ENCODE measurements around the gene EPB41L4A. TPM values are rescaled to one million over a fixed set of nuclear protein-coding genes. Genes with fewer than 3 reads are reported as not detected.

The EPB41L4A gene
- total RNA-seq, 6 donors from 2014 or later, result 15.9 to 45.1 (median 28.1) TPM

DNA sequence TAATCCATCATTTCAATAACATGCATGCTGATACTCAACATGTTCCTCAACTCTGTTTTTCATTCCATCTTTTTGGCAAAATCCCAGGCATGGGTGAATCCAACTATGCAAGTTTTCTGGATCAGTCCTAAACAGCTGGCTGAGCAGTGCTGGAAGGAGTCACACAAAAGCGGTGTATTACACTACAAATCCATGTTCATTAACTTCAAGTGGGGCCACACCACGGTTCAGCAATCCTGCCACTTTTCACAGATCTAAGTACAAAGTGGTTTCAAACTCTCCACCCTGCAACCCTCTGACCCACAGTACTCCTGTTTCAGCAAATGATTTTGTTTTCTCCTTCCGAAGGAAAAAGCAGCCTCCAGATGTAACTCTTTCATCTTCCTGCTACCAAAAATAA, 222.5 kb downstream of the EPB41L4A start:
- no peaks in the 10 kb centered on the region for H3K9me3 ChIP-seq
- H3K4me3 ChIP-seq, result no peak overlapping the region
- H3K4me1 ChIP-seq, result no peaks in the 10 kb centered on the region
- no peak overlapping the region for H3K27ac ChIP-seq
- DNase-seq (no peak), ATAC-seq (ENCODE audit: low FRiP score in 2 of 2) (no peak)
- peaks cover 0 to 35% (median 2%) of the 10 kb centered on the region in 4 donors for H3K36me3 ChIP-seq
- WGBS, 2 donors, result 77 to 85% methylated on average over 3 of the region's 3 CpGs
- TF ChIP-seq, protein P1, sequence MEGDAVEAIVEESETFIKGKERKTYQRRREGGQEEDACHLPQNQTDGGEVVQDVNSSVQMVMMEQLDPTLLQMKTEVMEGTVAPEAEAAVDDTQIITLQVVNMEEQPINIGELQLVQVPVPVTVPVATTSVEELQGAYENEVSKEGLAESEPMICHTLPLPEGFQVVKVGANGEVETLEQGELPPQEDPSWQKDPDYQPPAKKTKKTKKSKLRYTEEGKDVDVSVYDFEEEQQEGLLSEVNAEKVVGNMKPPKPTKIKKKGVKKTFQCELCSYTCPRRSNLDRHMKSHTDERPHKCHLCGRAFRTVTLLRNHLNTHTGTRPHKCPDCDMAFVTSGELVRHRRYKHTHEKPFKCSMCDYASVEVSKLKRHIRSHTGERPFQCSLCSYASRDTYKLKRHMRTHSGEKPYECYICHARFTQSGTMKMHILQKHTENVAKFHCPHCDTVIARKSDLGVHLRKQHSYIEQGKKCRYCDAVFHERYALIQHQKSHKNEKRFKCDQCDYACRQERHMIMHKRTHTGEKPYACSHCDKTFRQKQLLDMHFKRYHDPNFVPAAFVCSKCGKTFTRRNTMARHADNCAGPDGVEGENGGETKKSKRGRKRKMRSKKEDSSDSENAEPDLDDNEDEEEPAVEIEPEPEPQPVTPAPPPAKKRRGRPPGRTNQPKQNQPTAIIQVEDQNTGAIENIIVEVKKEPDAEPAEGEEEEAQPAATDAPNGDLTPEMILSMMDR (IDR thresholded peaks at IDR 0.05), result no peak
- TF ChIP-seq EP300 (IDR thresholded peaks at IDR 0.05) (no peak), POLR2A (IDR thresholded peaks at IDR 0.05) (no peak), POLR2AphosphoS5 (IDR thresholded peaks at IDR 0.05) (no peak)
- H3K27me3 ChIP-seq, result no peaks in the 10 kb centered on the region

DNA sequence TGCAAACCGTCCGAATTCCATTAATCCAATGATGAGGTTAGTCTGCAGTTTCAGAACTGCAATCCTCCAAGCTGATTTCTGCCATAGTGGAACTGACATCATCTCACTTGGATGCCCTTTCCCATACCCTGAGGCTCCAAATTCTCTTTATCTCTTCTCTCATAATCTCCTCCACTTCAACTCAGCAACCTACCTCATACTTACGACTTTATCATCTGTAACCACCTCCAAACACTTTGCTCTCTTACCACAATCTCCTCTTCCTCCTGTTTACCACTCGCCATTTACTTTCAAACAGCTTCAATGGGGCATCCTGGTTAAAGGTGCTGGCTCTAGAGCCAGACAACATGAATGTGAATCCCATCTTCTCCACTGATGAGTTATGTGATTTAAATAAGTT, 223.2 kb downstream of the EPB41L4A start:
- H3K36me3 ChIP-seq, result peaks cover 0 to 29% (median 1%) of the 10 kb centered on the region in 4 donors
- H3K27ac ChIP-seq, result no peak overlapping the region
- WGBS, 2 donors, result 90% methylated on average over 4 of the region's 4 CpGs
- DNase-seq (no peak), ATAC-seq (ENCODE audit: low FRiP score in 2 of 2) (no peak)
- no peaks in the 10 kb centered on the region for H3K4me1 ChIP-seq
- no peaks in the 10 kb centered on the region for H3K9me3 ChIP-seq
- no peaks in the 10 kb centered on the region for H3K27me3 ChIP-seq
- no peak overlapping the region for H3K4me3 ChIP-seq
- no peak for TF ChIP-seq EP300 (IDR thresholded peaks at IDR 0.05)
- TF ChIP-seq, protein P1 (IDR thresholded peaks at IDR 0.05), result no peak
- no peak for TF ChIP-seq POLR2AphosphoS5 (IDR thresholded peaks at IDR 0.05)
- no peak for TF ChIP-seq POLR2A (IDR thresholded peaks at IDR 0.05)

DNA sequence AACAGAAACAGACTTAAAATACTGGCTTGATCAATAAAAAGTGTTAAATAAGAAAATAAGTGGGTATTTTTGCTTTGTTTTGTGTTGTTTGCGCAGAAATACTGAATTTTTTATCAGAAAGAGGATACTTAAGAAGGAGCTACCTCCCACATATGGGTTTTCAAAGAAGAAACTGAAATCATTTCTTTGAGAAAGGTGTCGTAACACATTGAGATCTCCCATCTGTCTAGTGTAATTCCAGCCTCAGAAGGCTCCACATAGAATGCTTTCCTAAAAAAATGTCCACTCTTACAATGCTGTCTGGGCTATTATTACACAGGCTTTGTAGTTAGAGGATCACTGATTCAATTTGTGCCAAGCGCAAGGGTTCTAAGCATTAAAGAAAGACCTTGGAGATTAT, 226.2 kb downstream of the EPB41L4A start:
- no peaks in the 10 kb centered on the region for H3K4me1 ChIP-seq
- ATAC-seq (ENCODE audit: low FRiP score in 2 of 2) (no peak), DNase-seq (no peak)
- peaks cover 0 to 29% (median 0%) of the 10 kb centered on the region in 4 donors for H3K36me3 ChIP-seq
- TF ChIP-seq EP300 (IDR thresholded peaks at IDR 0.05) (no peak), POLR2A (IDR thresholded peaks at IDR 0.05) (no peak), POLR2AphosphoS5 (IDR thresholded peaks at IDR 0.05) (no peak)
- TF ChIP-seq, protein P1 (IDR thresholded peaks at IDR 0.05), result no peak
- no peak overlapping the region for H3K4me3 ChIP-seq
- H3K27ac ChIP-seq, result no peak overlapping the region
- H3K27me3 ChIP-seq, result no peaks in the 10 kb centered on the region
- no peaks in the 10 kb centered on the region for H3K9me3 ChIP-seq
- 91 to 92% methylated on average over 3 of the region's 3 CpGs for WGBS, 2 donors

DNA sequence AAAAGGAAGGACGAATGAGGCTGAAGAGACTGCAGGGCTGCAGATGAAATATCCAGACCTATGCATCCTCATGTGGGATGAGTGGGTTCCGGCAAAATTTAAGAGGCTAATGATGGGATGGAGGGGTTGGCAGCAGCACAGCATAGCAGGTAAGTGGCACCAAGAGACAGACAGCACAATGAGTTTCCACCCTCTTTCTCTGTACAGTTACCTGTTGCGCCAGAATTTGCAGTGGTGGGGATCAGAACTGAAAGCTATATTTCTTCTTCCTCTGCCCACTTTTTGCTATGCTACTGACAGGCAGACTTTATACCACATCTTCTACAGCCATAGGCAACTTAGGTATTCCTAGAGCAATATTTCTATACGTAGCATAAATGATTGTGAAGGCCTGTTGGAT, 227.0 kb downstream of the EPB41L4A start:
- ATAC-seq (ENCODE audit: low FRiP score in 2 of 2) (no peak), DNase-seq (no peak)
- Histone ChIP-seq H3K27ac (no peak overlapping the region), H3K4me1 (no peaks in the 10 kb centered on the region), H3K36me3 (peaks cover 0 to 29% (median 0%) of the 10 kb centered on the region in 4 donors), H3K27me3 (no peaks in the 10 kb centered on the region), H3K9me3 (no peaks in the 10 kb centered on the region), H3K4me3 (no peak overlapping the region)
- TF ChIP-seq EP300 (IDR thresholded peaks at IDR 0.05) (no peak), POLR2AphosphoS5 (IDR thresholded peaks at IDR 0.05) (no peak), POLR2A (IDR thresholded peaks at IDR 0.05) (no peak)
- TF ChIP-seq, protein P1 (IDR thresholded peaks at IDR 0.05), result no peak
- 79 to 91% methylated on average over 4 of the region's 4 CpGs for WGBS, 2 donors

DNA sequence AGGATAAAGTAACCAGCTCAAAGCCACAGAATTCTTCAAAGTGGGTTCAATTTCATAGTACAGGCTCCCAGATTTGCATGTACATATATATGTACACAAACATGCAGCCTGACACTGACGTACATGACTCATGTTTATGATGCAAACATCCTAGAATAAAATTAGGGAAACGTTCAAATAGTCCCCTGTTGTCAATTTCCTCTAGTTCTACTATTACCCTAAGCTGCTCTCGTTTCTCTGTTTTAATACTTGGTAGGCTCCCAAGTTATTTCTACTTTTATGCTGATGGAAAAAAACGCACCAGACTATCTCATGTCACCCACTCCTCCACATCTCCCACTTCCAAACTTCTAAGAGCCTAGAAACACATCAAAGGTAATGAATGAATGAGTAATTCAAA, 229.7 kb downstream of the EPB41L4A start:
- Histone ChIP-seq H3K27ac (no peak overlapping the region), H3K4me3 (no peak overlapping the region), H3K9me3 (no peaks in the 10 kb centered on the region), H3K27me3 (no peaks in the 10 kb centered on the region), H3K4me1 (no peaks in the 10 kb centered on the region), H3K36me3 (peaks cover 0 to 18% (median 0%) of the 10 kb centered on the region in 4 donors)
- no peak for ATAC-seq (ENCODE audit: low FRiP score in 2 of 2)
- 65 to 75% methylated on average over 4 of the region's 4 CpGs for WGBS, 2 donors
- DNase-seq, result no peak
- TF ChIP-seq POLR2A (IDR thresholded peaks at IDR 0.05) (no peak), POLR2AphosphoS5 (IDR thresholded peaks at IDR 0.05) (no peak), EP300 (IDR thresholded peaks at IDR 0.05) (no peak)
- TF ChIP-seq, protein P1 (IDR thresholded peaks at IDR 0.05), result no peak
